Measurements from ENCODE around the gene SLC22A23.

The SLC22A23 gene

GRCh38 chr6:3471711-3472110, 14.9 kb upstream of the SLC22A23 start:
- no peak for FAIRE-seq

GRCh38 chr6:3471286-3471685, 14.4 kb upstream of the SLC22A23 start:
- FAIRE-seq: no peak

- no peak for FAIRE-seq
Observed at GRCh38 chr6:3468585-3468984, 11.7 kb upstream of the SLC22A23 start.

- no peak for FAIRE-seq
Observed at GRCh38 chr6:3467996-3468395, 11.1 kb upstream of the SLC22A23 start.

GRCh38 chr6:3466488-3467219, 9.8 kb upstream of the SLC22A23 start:
- FAIRE-seq: no peak

- no peak for FAIRE-seq
Observed at GRCh38 chr6:3460253-3460652, 3.4 kb upstream of the SLC22A23 start.

- no peak for FAIRE-seq
Observed at GRCh38 chr6:3458706-3459421, 2.0 kb upstream of the SLC22A23 start.

- no peak for FAIRE-seq
Observed at GRCh38 chr6:3457710-3458602, 1.1 kb upstream of the SLC22A23 start.

GRCh38 chr6:3456395-3456897, 404 bp downstream of the SLC22A23 start:
- no peak for FAIRE-seq

GRCh38 chr6:3455569-3456394, 1.1 kb downstream of the SLC22A23 start:
- no peak for FAIRE-seq

GRCh38 chr6:3455147-3455568, 1.7 kb downstream of the SLC22A23 start:
- FAIRE-seq: no peak

GRCh38 chr6:3454273-3455010, 2.4 kb downstream of the SLC22A23 start:
- no peak for FAIRE-seq

- no peak for FAIRE-seq
Observed at GRCh38 chr6:3453413-3454272, 3.2 kb downstream of the SLC22A23 start.

- FAIRE-seq: no peak
Observed at GRCh38 chr6:3451498-3451897, 5.4 kb downstream of the SLC22A23 start.

- no peak for FAIRE-seq
Observed at GRCh38 chr6:3450888-3451287, 6.0 kb downstream of the SLC22A23 start.

GRCh38 chr6:3449750-3450305, 7.0 kb downstream of the SLC22A23 start:
- no peak for FAIRE-seq

GRCh38 chr6:3449321-3449720, 7.5 kb downstream of the SLC22A23 start:
- FAIRE-seq: no peak

- no peak for FAIRE-seq
Observed at GRCh38 chr6:3447005-3447404, 9.8 kb downstream of the SLC22A23 start.

GRCh38 chr6:3446184-3446583, 10.7 kb downstream of the SLC22A23 start:
- no peak for FAIRE-seq
